Measurements from ENCODE around the gene RBM28.
A peak's percentile ranks its signal among the peaks of the same experiment; 100 is the strongest.

RBM28 gene

DNA sequence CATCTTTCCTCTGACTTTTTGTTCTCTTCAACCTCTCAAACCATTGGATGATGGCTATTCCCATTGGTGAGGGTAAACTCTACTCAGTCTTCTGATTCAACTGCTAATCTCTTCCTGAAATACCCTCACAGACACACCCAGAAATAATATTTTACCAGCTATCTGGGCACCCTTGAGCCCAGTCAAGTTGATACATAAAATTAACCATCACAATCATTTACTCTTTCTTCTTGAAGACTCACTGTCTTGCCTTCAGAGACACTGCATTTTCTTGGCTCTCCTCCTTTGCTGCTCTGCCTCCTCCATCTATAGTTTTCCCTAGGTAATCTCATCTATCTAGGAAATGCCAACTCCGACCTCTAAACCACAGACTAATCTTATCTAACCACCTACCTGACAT is 30.3 kb upstream of the RBM28 start:
- DNase-seq (ENCODE audit: low spot score) = no peak

GRCh38 chr7:128373606-128374005 is 29.9 kb upstream of the RBM28 start:
- no peak for DNase-seq (ENCODE audit: low spot score)

- no peak for DNase-seq (ENCODE audit: low spot score)
Observed at GRCh38 chr7:128370491-128370890, 26.8 kb upstream of the RBM28 start.

DNA sequence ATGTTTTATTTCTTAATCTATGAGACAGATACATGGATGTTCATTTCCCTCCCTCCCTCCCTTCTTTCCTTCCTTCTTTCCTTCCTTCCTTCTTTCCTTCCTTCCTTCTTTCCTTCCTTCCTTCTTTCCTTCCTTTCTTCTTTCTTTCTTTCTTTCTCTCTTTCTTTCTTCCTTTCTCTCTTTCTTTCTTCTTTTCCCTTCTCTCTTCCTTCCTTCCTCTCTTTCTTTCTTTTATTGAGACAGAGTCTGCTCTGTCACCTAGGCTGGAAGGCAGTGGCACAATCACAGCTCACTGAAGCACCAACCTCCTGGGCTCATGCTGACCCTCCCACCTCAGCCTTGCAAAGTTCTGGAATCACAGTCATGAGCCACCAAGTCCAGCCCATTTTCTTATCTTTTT is 23.3 kb upstream of the RBM28 start:
- no peak for DNase-seq (ENCODE audit: low spot score)

- DNase-seq (ENCODE audit: low spot score) = no peak
Observed at GRCh38 chr7:128366300-128366699, 22.6 kb upstream of the RBM28 start.

- no peak for DNase-seq (ENCODE audit: low spot score)
Observed at GRCh38 chr7:128365432-128365831, 21.7 kb upstream of the RBM28 start.

DNA sequence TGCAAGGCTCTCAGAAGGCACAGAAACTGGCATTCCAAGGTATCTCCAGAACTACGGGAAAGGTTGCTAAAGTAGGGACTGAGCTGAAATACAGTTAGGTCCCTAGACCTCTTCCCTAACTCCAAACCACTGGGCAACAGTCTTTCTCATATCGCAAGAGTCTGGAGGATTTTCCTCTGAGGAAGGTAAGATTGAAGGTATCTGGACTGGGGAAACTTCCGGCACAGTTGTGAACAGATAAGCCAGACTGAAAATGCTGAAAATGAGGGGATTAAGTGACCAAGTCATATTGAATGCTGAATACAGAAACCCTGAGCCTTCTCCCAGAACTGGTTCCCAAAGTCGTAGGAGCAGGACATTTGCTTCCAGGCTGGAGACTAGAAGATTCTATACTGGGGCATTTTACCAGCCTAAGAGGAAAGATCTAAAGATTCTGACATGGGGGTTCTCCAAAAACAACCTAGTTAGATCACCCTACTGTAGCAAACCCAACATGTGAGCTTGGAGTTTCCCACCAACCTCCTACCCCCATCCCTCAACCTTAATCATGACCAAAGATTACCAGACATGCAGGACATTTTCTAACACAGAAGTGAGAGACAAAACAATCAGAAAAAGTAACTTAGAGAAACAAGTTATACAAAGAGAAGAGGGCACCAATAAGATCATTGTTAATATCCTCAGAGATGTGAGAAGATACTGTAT is 20.6 kb upstream of the RBM28 start:
- DNase-seq (ENCODE audit: low spot score) = no peak

- DNase-seq (ENCODE audit: low spot score) = no peak
Observed at GRCh38 chr7:128363261-128363721, 19.6 kb upstream of the RBM28 start.

DNA sequence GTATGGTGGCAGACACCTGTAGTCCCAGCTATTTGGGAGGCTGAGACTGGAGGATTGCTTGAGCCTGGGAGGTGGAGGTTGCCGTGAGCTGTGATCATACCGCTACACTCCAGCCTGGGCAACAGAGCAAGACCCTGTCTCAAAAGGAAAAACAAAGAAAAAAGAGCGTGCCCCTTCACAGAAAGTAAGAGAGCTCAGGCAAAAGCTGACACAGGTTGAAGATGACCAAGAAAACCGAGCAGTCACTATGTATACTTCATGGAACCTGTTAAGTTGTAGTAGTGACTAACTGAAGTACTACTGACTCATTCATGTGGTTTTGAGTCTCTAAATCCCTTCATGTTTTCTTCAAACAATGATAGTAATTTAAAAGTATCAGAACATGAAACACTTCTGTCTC is 19.0 kb upstream of the RBM28 start:
- DNase-seq (ENCODE audit: low spot score) = no peak

GRCh38 chr7:128361411-128362379 is 18.0 kb upstream of the RBM28 start, which contains the start of gene PRRT4:
Gene PRRT4 (minus strand): TSS chr7:128361690.
- DNase-seq (ENCODE audit: low spot score) = peak; percentile 86

DNA sequence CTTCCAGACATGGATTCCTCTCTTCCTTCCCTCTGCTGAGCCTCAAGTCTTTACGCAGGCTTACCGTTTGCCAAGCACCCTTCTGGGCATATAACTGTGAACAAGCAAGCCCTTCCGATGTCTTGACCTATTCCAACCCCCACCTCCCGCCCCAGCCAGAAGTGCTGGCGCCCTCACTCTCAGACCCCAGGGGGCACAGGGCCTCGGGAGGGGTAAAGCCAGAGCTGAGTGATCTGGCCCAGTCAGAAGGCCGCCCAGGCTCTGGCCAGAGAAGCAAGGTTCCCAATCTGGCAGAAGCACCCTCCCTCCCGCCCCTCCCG is 16.6 kb upstream of the RBM28 start:
- no peak for DNase-seq (ENCODE audit: low spot score)

DNA sequence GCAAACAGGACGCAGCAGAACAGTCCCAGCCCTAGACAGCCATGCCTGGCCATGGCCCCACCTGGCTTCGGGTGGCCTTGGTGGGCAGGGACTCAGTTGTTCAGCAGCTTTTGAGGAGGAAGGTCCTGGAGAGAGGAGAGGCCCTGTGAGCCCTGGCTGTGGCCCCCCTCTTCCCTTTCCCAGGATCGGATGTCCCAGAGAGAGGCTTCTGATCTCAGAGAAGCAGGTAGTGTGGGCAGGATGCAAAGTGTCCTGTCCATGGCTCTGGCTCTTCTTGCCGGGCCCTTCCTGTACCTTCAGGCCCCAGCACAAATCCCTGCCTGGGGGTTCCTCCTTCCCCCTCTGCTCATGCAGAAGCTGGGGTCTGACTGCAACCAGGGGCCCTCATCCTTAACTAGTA is 16.2 kb upstream of the RBM28 start:
- DNase-seq (ENCODE audit: low spot score) = no peak

DNA sequence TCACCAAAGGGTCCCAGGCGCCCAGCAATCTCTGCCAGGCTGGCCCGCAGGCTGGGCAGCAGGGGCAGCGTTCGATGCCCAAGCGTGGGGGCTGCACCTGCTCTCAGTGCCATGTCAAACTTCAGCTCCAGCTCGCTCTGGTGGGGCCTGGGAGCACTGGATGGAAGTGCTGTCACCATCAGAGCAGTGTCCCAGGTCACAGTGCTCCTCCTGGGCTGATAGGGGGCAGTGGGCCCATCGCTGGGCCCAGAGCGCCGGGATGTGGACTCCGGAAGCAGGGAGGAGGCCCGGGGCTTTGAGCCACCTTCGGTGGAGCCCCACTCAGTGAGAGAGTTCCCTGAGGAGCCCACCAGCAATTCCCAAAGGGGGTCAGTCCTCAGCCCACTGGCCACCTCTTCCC is 15.6 kb upstream of the RBM28 start:
- DNase-seq (ENCODE audit: low spot score) = no peak

- DNase-seq (ENCODE audit: low spot score) = no peak
Observed at GRCh38 chr7:128358233-128358632, 14.5 kb upstream of the RBM28 start.

GRCh38 chr7:128357217-128357613 is 13.5 kb upstream of the RBM28 start:
- no peak for DNase-seq (ENCODE audit: low spot score)

DNA sequence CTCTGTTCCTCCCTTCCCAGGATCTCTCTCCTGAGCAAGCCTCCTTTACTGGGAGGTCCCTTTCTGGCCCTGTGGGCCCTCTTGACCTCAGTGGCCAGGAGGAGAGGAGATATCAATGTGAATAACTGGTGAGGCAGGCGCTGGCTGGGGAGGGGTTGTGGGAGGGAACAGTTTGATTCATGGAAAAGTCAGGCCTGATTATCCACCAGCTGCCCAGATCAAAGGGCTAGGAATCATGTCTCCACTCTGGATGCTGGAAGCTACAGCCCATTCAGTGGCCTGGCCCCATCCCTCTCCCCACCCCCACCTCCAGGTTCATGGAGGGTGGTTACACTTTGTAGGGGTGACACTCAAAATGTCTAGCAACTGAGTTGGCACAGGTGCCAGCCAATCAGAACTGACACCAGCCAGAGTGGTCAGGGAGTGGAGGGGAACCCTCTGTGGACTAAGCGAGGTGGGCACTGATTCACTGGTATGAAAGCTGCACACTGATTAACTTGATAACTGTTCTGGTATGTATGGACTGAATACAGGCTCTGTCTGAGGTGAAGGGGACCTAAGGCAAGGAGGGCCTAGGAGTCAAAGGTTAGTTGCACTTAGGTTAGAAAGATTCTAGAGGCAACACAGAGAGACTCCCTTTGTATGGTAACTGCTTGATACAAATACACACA is 13.0 kb upstream of the RBM28 start:
- DNase-seq (ENCODE audit: low spot score) = no peak

DNA sequence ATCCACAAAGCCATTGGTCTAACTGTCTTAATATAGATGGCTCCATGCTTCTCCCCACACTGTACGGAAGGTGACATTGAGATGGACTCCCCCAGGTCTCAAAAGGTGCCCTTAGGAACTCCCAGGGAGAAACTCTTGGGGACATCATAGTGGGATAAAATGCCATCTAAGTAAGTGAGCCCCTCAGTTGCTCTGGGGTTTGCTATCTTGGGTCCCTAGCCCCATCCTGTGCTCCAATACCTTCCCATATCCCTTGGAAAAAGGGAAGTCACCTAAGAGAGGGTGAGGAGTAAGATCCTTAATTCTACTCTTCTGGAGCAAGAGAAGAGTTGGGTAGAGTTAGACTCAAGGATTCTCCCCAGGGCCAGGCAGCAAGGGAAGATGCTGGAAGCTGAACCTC is 9.9 kb upstream of the RBM28 start:
- DNase-seq (ENCODE audit: low spot score) = no peak

DNA sequence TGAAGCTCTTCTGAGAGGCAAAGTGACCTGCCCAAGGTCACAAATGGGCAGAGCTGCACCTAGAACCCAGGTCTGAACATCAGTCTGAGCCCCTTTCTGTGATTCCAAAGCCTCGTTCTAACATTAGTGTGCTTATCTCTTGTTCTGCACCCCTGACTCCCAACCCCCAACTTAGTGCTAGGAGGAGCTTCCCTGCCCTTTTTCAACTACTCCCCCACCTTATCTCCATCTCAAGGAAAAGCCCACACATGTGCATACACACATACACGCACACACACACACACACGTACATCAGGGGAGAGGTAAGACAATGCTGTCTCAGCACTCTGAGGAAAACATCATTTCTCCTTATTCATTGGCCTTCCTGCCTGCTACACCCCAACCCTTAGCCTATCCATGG is 9.5 kb upstream of the RBM28 start:
- DNase-seq (ENCODE audit: low spot score) = no peak

DNA sequence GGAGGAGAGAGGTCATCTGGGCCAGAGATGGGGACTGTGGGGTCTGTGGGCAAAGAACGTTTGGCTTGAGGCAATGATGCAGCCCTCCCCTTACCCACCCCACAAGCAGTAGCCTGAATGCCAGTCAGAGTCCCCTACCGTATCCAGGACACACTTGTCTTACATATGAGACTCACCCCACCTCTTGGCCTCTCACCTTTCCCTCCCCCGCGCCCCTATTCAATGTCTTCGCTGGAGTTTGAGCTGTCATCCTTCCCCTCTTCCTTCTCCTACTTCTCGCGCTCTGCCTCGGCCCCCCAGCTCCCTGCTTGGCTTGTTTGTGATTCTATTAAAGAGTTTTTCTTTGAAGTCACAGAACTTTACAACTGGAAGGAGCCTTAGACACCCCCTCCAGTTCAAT is 8.9 kb upstream of the RBM28 start:
- DNase-seq (ENCODE audit: low spot score) = no peak

GRCh38 chr7:128352153-128352537 is 8.4 kb upstream of the RBM28 start:
- peak; percentile 91 for DNase-seq (ENCODE audit: low spot score)

GRCh38 chr7:128351296-128352152 is 7.8 kb upstream of the RBM28 start:
- DNase-seq (ENCODE audit: low spot score) = peak; percentile 60

Data from iPS-NIHi11 (cell line).